Subcutaneous adipose tissue (tissue), 4 donors: ENCODE results near the gene STIM1. TPM values are rescaled to one million over a fixed set of nuclear protein-coding genes. Genes with fewer than 3 reads are reported as not detected.

Experiments
- CTCF ChIP-seq: fragments of 450-650 bp; IDR thresholded peaks from one replicate; pipeline ENCODE4 v1.5.1; 2016; ENCODE audit warnings: low read depth, mild to moderate bottlenecking, control low read depth, antibody characterized with exemption, moderate library complexity
- total RNA-seq, 4 donors: library from RNA; depleted of rRNA; stranded (reverse); fragments of >200 nt; gene quantifications; one replicate each; pipeline ENCODE4 v1.1.0, GENCODE V29; 2016

The STIM1 gene
- total RNA-seq, 4 donors from 2014 or later: 39.5 to 64.8 (median 43.3) TPM

- no peak for TF ChIP-seq CTCF
Measured at GRCh38 chr11:3946455-3947017, 91.1 kb downstream of the STIM1 start.

- TF ChIP-seq CTCF: no peak
Measured at GRCh38 chr11:3947061-3947460, 91.6 kb downstream of the STIM1 start.

DNA sequence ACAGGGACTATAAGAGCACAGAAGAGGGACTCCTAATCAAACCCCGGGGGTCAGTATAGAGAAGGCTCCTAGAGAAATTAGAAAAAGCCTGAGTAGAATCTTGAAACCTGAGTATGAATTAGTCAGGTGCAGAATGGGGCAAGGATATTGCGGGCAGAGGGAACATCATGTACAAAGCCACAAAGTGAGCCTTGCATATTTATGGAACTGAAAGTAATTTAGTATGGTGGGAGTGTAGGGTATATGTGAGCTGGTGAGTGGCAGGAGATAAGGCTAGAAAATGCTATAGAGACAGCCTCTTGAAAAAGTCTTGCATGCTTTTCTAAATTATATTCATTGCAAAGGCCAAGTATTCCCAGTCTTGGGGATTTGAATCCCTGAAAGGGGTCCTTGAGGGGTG lies 93.7 kb downstream of the STIM1 start:
- TF ChIP-seq CTCF: no peak

DNA sequence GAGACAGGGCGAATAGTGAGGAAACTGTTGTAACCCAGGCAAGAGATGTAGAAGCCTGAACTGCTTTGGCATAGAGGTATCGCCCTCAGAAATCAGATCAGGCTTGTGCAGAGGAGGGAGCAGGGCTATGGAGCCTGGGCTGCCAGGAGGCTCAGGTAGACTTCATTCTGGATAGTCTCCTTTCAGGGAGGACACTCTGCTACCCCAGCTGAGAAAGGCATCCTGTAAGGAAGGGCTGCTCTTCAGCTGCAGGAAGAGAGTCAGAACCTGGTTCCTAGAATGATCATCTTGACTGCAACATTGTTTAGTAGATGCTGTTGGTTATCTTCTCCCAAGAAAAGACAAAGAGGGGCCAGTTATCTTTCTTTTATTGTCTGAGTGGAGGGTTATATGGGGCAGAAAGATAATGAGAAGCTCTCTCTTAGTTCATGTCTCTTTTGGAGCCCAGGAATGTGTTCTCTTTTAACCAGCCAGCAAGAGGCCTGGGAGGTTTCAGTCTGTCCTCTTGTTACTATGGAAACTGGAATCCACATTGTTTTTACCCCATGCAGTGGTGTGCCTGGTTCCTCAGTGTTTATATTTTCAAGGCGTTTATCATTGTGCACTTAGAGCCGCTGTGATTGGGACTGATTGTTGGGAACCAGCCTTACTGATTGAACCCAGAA lies 95.7 kb downstream of the STIM1 start:
- no peak for TF ChIP-seq CTCF

- no peak for TF ChIP-seq CTCF
Measured at GRCh38 chr11:3952715-3953114, 97.3 kb downstream of the STIM1 start.

DNA sequence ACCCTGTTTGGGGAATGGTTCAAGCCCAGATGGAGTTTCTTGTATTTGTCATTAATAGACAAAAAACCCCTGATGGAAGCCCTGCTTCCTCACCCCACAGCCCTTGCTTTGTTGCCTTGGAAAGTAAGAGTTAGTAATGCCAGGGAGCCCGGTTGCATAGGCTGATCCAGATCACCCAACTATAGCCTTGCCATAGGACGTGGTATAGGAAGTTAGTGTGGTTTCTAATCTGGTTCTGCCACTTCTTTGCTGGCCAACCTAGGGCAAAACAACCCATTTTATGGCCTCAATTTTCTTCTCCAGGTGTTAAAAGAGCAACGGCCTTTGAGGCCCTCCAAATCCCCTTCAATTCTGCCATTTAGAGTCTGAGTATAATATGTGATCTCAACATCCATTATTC lies 97.9 kb downstream of the STIM1 start:
- TF ChIP-seq CTCF: no peak

DNA sequence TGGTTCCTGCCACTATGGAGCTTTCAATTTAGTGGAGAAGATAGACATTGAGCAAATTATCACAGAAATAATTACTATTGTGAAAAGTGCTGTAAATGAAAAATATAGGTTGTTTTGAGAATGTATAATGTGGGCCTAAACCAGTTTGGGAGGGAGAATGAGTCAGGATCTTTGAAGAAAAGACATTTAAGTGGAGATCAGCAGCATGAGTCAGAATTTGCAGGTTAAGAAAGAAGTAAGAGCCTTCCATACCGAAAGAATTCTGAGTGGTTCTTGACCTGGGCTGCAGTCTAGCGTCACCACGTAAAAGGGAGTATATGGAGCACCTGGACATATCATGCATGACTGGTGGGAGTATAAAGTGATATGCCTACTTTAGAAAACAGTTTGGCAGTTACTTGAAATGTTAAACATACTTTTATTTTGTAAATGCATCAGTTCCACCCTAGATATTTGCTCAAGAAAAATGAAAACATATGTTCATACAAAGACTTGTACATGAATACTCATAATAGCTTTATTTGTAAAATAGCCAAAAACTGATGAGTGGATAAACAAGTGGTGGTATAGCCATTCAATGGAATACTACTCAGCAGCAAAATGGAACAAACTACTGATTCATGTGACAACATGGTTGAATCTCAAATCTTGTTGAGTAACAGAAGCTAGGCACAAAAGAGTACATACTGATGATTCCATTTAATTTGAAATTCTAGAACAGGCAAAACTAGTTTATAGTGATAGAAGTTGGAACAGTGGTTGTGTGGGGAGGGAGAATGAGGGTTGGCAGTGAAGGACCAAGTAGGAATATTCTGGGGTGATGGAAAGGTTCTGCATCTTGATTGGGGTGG lies 99.2 kb downstream of the STIM1 start:
- TF ChIP-seq CTCF: no peak
